ENCODE data around the gene TPRG1L. TPM values are rescaled to one million over a fixed set of nuclear protein-coding genes. Genes with fewer than 3 reads are reported as not detected.

Gene TPRG1L
- total RNA-seq, 1 experiment from 2014 or later, result 24.0 TPM

DNA sequence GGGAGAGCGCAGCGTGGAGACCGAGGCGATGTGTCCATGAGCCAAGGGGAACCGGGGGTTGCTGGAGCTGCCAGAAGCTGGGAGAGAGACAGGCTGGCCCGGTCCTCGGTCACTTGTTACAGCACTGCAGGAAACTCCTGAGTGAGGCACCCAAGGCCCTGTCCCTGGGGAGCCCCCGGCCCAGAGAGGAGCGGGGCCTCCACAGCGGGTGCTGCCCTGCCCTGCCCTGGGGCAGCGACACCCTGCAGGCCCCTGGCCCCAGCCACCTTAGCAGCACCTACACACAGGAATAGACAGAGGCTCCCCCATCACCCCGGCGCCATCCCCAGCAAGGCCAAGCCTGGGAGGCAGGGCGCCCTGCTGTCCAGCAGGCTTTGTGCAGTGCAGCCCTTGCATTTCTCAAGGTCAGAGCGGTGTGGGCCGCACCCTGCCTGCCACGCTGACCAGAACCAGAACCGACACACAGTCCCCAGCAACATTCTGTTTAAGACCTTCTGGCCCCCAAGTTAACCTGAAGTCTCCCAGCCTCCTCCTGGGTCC, 6.9 kb upstream of the TPRG1L start:
- no peak overlapping the region for H4K91ac ChIP-seq (ENCODE audit: insufficient read length, low read depth, low read length)
- H3K27ac ChIP-seq (ENCODE audit: insufficient read length, low read depth, low read length), result no peak overlapping the region
- no CpG with 5 or more reads among the region's 18 CpGs for WGBS (ENCODE audit: extremely low coverage, insufficient read length, low lambda C conversion rate)
- Mint-ChIP-seq H3K27ac (no peak overlapping the region), H3K27me3 (ENCODE audit: low read depth) (peaks cover 24% of the 10 kb centered on the region), H3K36me3 (ENCODE audit: insufficient read depth in 1 of 3, low read depth in 3 of 3) (no peaks in the 10 kb centered on the region), H3K4me1 (peaks cover 26 to 30% of the 10 kb centered on the region in 2 experiments), H3K9me3 (no peaks in the 10 kb centered on the region; a peak in 1 of 5 replicates), H3K4me3 (no peak overlapping the region)
- TF ChIP-seq, protein P1, sequence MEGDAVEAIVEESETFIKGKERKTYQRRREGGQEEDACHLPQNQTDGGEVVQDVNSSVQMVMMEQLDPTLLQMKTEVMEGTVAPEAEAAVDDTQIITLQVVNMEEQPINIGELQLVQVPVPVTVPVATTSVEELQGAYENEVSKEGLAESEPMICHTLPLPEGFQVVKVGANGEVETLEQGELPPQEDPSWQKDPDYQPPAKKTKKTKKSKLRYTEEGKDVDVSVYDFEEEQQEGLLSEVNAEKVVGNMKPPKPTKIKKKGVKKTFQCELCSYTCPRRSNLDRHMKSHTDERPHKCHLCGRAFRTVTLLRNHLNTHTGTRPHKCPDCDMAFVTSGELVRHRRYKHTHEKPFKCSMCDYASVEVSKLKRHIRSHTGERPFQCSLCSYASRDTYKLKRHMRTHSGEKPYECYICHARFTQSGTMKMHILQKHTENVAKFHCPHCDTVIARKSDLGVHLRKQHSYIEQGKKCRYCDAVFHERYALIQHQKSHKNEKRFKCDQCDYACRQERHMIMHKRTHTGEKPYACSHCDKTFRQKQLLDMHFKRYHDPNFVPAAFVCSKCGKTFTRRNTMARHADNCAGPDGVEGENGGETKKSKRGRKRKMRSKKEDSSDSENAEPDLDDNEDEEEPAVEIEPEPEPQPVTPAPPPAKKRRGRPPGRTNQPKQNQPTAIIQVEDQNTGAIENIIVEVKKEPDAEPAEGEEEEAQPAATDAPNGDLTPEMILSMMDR (conservative IDR thresholded peaks at IDR 0.05), result no peak
- H4K5ac ChIP-seq (ENCODE audit: insufficient read length, low read depth, low read length), result no peak overlapping the region
- no peaks in the 10 kb centered on the region for H3K23me2 ChIP-seq (ENCODE audit: insufficient read length, low read depth, low read length, poor library complexity, severe bottlenecking)
- no peak overlapping the region for H2BK5ac ChIP-seq (ENCODE audit: insufficient read length, low read length)
- no peak overlapping the region for H2AK5ac ChIP-seq (ENCODE audit: insufficient read length, low read length)
- no peak overlapping the region for H4K8ac ChIP-seq (replicated peaks; ENCODE audit: insufficient read length, low read depth, low read length)
- no peak overlapping the region for H2BK15ac ChIP-seq (ENCODE audit: low read depth, low read length)
- H2BK20ac ChIP-seq (ENCODE audit: low read depth, low read length, poor library complexity, severe bottlenecking), result no peak overlapping the region
- no peak overlapping the region for H2BK12ac ChIP-seq (ENCODE audit: insufficient read length, low read depth, low read length)
- no peaks in the 10 kb centered on the region for H3K9me3 ChIP-seq (ENCODE audit: control insufficient read depth, low read depth, low read length)
- no peak overlapping the region for H2BK120ac ChIP-seq (ENCODE audit: low read depth, low read length, poor library complexity, severe bottlenecking)
- no peak overlapping the region; the same call in 1 of the 2 replicates for H3K14ac ChIP-seq (ENCODE audit: insufficient read depth, low read length)
- H3K79me1 ChIP-seq (ENCODE audit: insufficient read depth, low read depth, low read length, poor library complexity, severe bottlenecking), result no peaks in the 10 kb centered on the region
- no peaks in the 10 kb centered on the region for H4K20me1 ChIP-seq (ENCODE audit: control insufficient read depth, insufficient read depth, insufficient read length)
- no peak for DNase-seq
- H3K4me1 ChIP-seq (ENCODE audit: insufficient read depth, low read length), result no peaks in the 10 kb centered on the region; the same call in 1 of the 2 replicates
- no peaks in the 10 kb centered on the region for H3K27me3 ChIP-seq (ENCODE audit: insufficient read depth, low read length)
- no peak overlapping the region for H3K9ac ChIP-seq (ENCODE audit: extremely low read depth, insufficient read length, low read length)
- no peak overlapping the region for H3K4ac ChIP-seq (ENCODE audit: low read depth, low read length)
- H2AFZ ChIP-seq (ENCODE audit: low read length), result no peak overlapping the region
- no peaks in the 10 kb centered on the region for H3K79me2 ChIP-seq (ENCODE audit: insufficient read depth, low read length)
- no peak overlapping the region for H3K18ac ChIP-seq (ENCODE audit: insufficient read length, low read depth, low read length)
- H3T11ph ChIP-seq (ENCODE audit: low read length), result no peak overlapping the region
- H3K56ac ChIP-seq (ENCODE audit: insufficient read length, low read depth, low read length), result no peak overlapping the region
- H3K23ac ChIP-seq (ENCODE audit: insufficient read length, low read depth, low read length), result no peak overlapping the region
- H3K4me2 ChIP-seq (ENCODE audit: insufficient read depth, insufficient read length, low read length), result no peak overlapping the region

Measured in H9 (cell line).